H1 (cell line): Measurements from ENCODE around the gene DAPK1.

ENCODE experiments used
- EZH2 ChIP-seq: fragments of 200-600 bp; sonication (generic); IDR thresholded peaks from 2 replicates; pipeline ENCODE4 v1.7.1; 2012; ENCODE audit warnings: low read depth, mild to moderate bottlenecking, moderate library complexity, low read length, inconsistent platforms; ENCODE audit not compliant: severe bottlenecking
- GTF2F1 ChIP-seq: IDR thresholded peaks from 2 replicates; pipeline ENCODE4 v1.6.1; 2012; ENCODE audit warnings: low read depth, low read length, improper control_type of control experiment, borderline replicate concordance
- PHF8 ChIP-seq: fragments of 200-600 bp; sonication (generic); conservative IDR thresholded peaks from 2 replicates; pipeline ENCODE4 v1.7.1; 2012; ENCODE audit warnings: low read depth, mild to moderate bottlenecking, inconsistent platforms, low read length, moderate library complexity
- POLR2A ChIP-seq, 2 experiments: IDR thresholded peaks; 1 replicate in 1 of 2; 2 replicates in 1 of 2; pipeline ENCODE4 v1.6.1; 2011; ENCODE audit warnings: low read depth in 2 of 2, low read length in 2 of 2, mild to moderate bottlenecking in 2 of 2; ENCODE audit errors: control extremely low read depth in 1 of 2
- POLR2AphosphoS5 ChIP-seq: IDR thresholded peaks from 2 replicates; pipeline ENCODE4 v1.6.1; 2011; ENCODE audit warnings: low read depth, low read length
- RFX5 ChIP-seq: IDR thresholded peaks from 2 replicates; pipeline ENCODE4 v1.6.1; 2011; ENCODE audit warnings: low read depth, low read length, improper control_type of control experiment, borderline replicate concordance
- SP1 ChIP-seq: IDR thresholded peaks from 2 replicates; pipeline ENCODE4 v1.6.1; 2011; ENCODE audit warnings: low read depth, low read length
- TAF1 ChIP-seq: IDR thresholded peaks from 2 replicates; pipeline ENCODE4 v1.6.1; 2011; ENCODE audit warnings: mild to moderate bottlenecking, low read depth, low read length
- TF ChIP-seq, protein P1 (sequence below), 3 experiments: IDR thresholded peaks; 1 replicate in 2 of 3; 2 replicates in 1 of 3; pipeline versions ENCODE4 v1.5.1 to v1.6.1; 2011; ENCODE audit warnings: low read length in 3 of 3, mild to moderate bottlenecking in 3 of 3, inconsistent platforms in 2 of 3, low read depth in 1 of 3, moderate library complexity in 1 of 3; ENCODE audit not compliant: insufficient read depth in 1 of 3; ENCODE audit errors: control extremely low read depth in 1 of 3

GRCh38 chr9:87734106-87734505 is 236.4 kb downstream of the DAPK1 start:
- TF ChIP-seq SP1 (no peak), EZH2 (no peak), POLR2A (IDR thresholded peaks at IDR 0.05; ENCODE audit: control extremely low read depth in 1 of 2, low read depth in 2 of 2, low read length in 2 of 2) (no peak), RFX5 (no peak), PHF8 (no peak), TAF1 (no peak), POLR2AphosphoS5 (no peak), GTF2F1 (no peak)
- TF ChIP-seq, protein P1, sequence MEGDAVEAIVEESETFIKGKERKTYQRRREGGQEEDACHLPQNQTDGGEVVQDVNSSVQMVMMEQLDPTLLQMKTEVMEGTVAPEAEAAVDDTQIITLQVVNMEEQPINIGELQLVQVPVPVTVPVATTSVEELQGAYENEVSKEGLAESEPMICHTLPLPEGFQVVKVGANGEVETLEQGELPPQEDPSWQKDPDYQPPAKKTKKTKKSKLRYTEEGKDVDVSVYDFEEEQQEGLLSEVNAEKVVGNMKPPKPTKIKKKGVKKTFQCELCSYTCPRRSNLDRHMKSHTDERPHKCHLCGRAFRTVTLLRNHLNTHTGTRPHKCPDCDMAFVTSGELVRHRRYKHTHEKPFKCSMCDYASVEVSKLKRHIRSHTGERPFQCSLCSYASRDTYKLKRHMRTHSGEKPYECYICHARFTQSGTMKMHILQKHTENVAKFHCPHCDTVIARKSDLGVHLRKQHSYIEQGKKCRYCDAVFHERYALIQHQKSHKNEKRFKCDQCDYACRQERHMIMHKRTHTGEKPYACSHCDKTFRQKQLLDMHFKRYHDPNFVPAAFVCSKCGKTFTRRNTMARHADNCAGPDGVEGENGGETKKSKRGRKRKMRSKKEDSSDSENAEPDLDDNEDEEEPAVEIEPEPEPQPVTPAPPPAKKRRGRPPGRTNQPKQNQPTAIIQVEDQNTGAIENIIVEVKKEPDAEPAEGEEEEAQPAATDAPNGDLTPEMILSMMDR (IDR thresholded peaks at IDR 0.05; ENCODE audit: control extremely low read depth in 1 of 3, insufficient read depth in 1 of 3, low read depth in 1 of 3, low read length in 3 of 3) = no peak
